Measurements from ENCODE around the gene GET4.
"Not testable (repeated sequence)": the region's sequence is repeated elsewhere in the genome, so short reads cannot be mapped to it uniquely, and the experiment has no call there.

Gene GET4

DNA sequence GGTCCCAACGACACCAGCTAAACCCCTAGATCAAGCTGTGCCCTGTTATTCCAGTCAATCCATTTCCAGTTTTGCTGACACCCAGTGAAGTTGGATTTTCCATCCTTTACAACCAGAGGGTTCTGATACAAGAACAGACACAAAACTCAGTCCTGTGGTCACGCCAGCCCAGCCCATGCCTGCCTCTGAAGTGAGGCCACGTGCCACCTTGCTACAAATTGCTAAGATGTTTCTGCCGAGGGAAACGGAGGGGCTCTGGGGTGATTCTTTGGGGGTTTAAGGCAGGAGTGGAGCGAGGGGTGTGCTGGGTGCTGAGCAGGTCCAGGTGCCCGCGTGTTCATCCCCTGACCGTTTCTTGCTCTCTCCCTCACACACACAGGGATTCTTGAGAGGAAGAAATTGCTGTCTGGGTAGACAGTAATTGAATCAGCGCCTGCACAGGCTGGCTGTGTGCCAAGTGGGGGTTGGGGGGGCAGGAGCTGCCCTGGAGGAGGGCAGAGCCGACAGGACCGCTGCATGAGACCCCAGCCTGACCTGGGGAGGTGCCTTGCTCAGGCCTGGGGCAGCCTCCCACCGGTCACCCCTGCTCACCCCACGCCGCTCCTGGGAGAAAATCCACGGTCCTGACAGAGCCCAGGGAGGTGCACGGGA is 40.1 kb downstream of the GET4 start:
- no peak for DNase-seq (ENCODE audit: low read depth)

DNA sequence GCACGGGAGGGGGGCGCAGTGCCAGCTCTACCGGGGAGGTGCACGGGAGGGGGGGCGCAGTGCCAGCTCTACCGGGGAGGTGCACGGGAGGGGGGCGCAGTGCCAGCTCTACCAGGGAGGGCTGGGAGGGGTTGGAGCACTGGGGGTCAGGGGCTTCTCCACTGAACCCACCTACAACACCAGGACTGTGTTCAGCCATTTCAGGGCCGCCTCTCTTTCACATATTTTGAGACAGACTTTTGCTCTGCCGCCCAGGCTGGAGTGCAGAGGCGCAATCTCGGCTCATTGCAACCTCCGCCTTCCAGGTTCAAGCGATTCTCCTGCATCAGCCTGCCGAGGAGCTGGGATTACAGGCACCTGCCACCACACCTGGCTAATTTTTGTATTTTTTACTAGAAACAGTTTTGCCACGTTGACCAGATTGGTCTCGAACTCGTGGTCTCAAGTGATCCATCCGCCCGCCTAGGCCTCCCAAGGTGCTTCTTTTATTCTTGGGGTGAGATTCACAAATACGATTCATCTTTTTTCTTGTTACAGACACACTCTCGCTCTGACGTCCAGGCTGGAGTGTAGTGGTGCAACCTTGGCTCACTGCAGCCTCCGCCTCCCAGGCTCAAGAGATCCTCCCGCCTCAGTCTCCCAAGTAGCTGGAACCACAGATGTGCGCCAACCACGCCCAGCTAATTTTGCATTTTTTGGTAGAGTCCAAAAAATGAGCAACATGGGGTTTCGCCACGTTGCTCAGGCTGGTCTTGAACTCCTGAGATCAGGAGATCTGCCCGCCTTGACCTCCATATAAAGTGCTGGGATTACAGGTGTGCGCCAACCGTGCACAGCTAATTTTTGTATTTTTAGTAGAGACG is 41.1 kb downstream of the GET4 start:
- DNase-seq (ENCODE audit: low read depth), result no peak

DNA sequence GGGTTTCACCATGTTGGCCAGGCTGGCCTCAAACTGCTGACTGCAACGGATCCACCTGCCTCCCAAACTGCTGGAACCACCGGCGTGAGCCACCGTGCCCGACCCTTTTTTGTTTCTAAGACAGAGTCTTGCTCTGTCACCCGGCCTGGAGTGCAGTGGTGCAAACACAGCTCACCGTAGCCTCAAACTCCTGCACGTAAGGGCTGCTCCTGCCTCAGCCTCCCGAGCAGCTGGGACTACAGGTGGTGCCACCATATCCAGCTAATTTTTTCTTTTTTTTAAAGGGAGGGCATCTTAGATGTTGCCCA is 41.7 kb downstream of the GET4 start:
- DNase-seq (ENCODE audit: low read depth), result no peak

DNA sequence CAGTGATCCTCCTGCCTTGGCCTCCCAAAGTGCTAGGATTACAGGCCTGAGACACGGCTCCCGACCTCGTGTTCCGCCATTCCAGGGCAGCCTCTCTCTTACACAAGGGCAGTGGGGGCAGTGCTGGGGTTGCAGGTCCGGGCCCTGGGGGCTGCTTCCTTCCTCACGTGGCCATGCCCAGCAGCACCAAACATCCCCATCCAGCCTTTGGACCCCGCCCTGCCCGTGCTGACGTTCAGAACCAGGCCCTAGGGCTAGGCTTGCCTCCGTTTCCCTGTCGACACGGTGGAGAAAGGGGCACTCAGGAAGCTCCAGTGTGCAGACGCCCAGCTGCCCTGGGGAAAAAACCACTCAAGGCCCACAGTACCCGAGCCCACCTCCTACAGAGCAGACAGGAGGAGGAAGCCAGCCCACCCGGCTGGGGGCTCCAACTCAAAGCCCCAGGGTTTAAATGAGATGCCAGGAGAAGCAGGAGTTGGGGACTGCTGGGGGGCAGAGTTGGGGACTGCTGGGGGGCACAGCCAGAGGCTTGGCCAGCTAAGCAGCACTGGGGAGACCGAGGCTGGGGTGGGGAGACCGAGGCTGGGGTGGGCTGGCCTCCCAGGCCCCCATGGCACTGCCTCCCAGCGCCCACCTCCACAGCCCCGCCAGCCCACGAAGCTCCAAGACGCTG is 42.2 kb downstream of the GET4 start:
- DNase-seq (ENCODE audit: low read depth), result no peak

DNA sequence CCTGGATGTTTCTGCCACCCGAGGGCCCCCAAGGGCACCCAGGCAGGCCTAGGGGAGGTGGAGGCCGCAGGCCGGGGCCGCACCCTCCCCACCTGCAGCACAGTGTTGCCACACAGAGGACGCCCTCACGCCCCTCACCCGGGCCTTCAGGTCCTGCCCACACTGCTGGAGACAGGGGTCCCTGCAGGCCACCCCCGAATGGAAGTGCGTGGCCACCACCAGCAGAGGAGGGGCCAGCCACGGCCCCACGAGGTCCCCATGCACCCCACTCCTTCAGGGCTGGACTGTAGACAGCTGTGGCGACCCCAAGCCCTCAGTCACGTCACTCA is 42.7 kb downstream of the GET4 start:
- DNase-seq (ENCODE audit: low read depth), result no peak

DNA sequence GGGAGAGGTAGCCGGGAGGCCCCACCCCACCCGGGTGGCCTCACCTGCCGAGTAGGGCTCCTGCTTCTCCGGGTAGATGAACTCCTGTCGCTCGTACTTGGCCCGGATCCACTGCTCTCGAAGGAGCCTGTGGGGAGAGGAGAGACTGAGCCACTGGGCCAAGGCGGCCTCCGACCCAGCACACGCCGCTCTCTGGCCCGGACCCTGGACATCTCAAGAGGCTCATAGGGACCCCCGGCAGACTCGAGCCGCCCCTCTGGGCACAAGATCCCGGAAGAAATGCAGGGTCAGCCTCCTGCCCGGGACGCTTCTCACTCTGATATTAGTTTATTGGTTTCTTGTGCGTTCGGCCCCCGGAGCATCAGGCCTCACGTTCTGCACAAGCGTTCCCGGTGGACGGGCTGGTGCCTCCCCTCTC is 43.6 kb downstream of the GET4 start:
- DNase-seq (ENCODE audit: low read depth), result no peak

DNA sequence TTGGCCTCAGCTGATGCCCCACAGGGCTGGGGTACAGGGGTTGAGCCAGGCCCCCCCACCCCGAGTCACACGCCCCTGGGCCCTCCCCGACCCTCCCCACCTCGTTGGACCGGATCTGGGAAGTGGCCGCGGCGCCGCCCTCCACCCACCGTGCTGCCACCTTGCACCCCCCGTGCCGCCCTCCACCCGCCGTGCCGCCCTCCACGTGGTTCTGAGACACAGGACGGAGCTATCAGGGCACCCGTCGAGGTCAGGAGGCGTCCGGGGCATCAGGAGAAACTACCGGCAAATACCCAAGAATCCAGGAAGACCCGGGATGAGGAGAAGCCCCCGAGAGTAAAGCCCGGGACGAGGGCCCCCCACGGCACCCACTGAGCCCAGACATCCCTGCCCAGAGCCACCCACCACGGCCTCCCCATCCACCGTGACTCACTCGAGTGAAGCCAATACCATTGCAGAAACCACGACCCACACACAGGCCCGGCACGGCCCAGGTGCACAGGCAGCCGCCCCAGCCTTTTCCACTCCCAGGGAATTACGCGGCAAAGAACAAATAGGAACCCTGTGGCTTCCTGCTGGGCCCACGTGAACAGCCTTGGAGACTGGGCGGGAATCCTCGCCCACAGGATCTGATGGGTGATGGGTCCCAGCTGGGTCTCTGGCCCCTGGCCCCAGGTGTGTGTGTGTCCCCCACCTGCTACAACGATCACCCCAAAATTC is 44.2 kb downstream of the GET4 start:
- no peak for DNase-seq (ENCODE audit: low read depth)

DNA sequence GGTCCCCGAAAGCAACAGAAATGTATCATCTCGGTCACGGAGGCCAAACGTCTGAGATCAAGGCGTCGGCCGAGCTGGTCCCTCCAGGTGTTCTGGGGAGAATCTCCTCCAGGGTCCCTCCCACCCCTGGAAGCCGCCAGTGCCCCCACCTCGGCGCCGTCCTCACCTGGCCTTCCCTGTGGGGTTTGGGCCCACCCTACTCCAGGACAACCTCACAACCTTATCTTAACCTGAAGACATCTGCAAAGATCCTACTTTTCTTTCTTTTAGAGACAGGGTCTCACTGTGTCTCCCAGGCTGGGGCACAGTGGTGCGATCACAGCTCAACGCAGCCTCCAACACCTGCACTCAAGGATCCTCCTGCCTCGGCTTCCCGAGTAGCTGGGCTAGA is 44.7 kb downstream of the GET4 start:
- no peak for DNase-seq (ENCODE audit: low read depth)

DNA sequence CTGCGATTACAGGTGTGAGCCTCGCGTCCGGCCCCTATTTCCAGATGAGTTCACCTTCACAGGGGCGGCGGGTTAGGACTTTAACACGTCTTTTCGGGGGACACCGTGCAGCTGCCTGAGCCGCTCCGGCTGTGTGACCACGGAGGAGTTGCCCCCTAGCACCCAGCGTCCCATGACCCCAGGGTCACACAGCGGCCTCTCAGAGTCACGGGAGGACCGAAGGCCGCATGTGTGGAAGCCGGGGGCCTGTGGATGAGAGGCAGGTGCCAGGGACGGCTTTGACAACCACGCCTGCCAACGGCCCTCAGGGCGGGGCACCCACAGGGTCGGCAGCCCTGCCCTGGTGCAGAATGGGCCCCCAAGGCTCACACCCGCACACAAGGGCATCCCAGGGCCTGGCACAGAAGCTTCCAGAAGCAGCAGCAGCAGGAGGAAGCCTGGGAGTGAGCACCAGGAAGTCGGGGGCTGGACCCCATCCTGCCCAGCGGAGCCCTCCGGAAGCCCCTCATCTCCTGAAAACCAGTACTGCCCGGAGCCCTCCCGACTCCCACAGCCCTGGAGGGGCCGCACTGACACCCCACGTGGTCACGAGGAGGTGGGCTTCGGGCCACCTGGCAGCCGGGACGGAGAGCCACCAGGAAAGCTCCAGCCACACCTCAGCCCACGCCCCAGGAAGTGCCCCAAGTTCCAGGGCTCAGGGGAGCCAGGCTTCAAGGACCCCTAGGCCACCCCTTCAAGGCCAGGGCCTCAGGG is 45.4 kb downstream of the GET4 start:
- no peak for DNase-seq (ENCODE audit: low read depth)

DNA sequence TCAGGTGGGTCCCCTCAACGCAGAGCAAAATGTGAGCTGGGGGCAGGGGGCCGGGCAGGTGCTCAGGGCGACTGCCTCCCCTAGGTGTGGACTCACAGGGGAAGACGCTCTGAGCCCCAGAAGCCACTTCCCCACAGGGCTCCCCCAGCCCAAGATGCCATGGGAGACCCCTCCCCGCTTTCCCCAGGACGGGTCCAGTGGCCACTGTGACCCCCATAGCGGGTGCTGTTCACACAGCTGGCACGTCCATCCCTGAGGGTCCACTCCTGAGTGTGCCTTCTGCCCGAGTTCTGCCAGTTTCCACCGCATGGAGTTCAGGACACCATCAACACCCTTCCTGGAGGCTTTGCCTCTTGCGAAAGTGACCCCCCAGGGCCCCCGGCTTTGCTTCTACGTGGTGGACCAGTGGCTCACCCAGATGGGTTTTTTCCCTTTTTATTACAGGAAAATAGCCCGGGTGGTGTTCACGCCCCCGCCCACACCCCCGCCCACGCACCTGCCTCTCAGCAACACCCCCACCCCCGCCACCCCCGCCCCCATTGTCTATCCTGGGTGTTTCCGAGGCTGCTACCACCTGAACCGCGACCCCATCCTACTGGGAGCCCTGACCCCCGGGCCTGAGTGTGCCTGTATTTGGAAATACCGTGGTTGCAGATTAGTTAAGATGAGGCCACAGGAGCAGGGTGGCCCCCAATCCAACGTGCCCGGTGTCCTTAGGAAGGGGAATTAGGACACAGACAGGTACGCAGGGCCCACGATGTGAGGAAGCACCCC is 46.2 kb downstream of the GET4 start:
- no peak for DNase-seq (ENCODE audit: low read depth)

DNA sequence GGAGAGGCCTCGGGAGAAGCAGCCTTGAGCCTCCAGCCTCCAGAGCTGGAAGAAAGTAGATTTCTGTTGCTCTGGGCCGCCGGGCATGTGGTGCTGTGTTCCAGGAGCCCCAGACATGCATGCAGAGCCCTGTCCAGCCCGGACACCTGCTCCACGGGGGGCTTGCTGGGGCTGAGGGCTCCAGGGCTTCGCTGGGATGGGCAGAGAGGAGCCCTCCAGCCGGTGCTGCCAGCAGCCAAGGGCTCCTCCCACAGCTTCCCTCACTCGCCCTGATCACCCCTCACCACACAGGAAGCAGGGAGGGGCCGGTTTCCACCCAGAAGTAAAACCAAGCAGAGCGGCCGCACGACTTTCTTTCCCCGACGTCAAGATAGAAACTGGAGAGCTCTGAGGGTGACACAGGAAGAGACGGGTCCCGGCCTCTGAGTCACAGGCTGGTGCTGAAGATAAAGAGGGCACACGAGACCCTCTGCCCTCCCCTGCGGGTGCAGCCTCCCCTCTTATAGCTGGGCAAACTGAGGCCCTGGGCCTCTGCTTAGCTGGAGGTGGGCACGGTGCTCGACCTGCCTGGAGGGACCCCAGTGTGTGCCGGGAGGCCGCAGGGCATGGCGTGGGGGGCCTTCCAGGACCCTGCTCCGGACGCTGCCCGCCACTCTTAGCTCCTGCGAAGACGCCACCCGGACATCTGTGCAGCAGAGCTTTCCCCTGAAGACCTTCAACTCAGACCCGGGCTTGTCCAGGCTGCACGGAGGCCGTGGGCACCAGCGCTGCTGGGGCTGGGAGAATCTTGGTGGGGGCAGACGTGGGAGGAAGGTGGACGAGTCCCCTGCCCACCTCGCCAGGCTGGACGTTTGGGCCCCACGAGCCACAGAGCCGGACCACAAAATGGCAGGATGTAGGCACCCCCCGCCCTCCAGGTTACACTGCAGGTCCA is 47.0 kb downstream of the GET4 start:
- no peak for DNase-seq (ENCODE audit: low read depth)

DNA sequence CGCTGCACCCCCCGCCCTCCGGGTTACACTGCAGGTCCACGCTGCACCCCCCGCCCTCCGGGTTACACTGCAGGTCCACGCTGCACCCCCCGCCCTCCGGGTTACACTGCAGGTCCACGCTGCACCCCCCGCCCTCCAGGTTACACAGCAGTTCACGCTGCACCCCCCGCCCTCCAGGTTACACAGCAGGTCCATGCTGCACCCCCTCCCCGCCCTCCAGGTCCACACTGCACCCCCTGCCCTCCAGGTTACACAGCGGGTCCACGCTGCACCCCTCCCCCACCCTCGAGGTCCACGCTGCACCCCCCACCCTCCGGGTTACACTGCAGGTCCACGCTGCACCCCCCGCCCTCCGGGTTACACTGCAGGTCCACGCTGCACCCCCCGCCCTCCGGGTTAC is 47.7 kb downstream of the GET4 start:
- not testable (repeated sequence) for DNase-seq (ENCODE audit: low read depth)

DNA sequence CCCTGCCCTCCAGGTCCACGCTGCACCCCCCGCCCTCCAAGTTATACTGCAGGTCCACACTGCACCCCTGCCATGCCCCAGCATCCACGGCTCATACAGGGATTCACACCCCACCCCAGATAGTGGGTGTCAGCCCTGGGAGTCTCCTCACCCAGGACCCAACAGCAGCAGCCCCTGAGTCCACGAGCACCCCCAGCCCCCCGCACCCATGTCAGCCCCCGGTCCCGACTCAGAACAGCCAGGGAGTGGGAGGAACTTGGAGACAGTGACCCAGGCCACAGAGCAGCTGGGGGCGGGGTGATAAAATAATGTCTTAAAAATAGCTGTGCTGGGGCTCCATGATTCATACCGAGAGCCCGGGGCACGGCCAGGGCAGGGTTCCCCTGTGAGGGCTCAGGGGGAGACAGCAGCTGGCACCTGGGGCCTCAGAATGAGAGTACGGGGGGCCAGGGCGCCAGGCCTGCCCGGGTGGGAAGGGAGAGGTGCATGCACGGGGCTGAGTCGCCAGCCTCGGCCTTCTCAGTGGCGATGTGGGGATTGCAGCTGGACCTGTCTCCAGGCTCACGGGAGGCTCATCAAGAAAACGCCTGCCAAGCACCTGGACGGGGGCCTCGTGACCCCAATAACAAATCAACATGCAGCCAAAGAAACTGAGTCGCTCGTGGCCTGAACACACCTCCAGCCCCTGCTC is 48.3 kb downstream of the GET4 start:
- DNase-seq (ENCODE audit: low read depth), result no peak

DNA sequence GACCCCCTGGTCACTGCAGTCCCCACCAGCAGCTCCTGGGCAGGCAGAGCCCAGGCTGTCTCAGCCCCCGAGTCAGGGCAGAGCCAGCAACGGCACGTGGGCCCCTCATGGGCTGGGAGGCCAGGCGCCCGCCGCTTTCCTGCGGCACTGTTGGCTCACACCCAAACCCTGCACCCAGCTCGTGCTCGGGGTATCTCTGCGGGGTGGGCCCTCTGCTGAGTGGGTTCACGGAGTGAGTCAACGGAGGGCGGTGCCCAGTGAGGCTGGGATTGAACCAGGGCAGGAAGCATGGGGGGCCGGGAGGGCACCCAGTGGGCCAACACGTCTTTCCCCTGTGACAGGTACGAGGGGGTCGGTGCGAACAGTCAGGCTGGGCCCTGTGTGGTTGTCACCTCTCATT is 49.2 kb downstream of the GET4 start:
- DNase-seq (ENCODE audit: low read depth), result no peak

DNA sequence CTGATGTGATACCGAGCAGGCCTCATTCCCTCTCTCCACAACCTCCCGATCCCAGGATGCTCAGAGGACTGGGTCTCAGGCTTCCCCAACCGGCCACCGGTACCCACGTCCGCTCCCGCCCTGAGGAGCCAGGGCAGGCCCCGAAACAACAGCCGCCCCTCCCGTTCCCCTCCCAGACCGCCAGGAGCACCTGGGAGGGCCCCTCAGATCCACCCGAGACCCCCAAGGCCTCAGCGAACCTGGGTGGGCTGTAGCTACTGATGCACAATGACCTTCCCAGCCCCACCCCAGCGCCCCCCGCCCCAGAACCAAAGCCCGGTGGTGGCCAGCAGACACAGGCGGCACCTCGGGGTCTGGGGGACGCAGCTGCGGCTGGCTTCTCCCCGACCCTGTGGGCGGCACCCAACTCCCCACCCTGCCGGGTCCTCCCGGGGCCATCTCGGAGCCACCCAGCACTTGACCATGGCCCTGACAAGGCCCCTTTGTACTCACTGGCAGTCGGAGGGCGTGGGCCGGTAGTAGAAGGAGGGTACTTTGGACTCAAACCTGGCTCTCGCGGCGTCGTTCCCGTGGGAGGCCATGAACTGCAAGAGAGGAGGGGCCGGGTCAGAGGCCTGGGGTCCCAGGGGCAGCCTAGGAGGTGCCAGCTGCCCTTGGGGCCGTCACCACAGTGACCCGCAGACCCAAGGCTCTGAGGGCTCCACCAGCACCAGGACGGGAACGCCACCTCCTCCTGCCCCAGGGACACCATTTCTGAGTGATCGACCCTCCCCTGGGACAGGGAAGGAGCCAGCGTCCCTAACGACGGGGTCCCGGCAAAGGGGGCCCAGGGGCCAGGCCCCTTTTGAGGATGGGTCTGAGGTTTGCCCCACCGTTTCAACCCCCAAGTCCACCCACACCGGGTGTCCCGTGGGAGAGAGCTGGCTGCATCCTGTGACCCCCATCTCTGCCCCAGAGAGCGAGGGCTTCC is 50.0 kb downstream of the GET4 start:
- DNase-seq (ENCODE audit: low read depth), result no peak

DNA sequence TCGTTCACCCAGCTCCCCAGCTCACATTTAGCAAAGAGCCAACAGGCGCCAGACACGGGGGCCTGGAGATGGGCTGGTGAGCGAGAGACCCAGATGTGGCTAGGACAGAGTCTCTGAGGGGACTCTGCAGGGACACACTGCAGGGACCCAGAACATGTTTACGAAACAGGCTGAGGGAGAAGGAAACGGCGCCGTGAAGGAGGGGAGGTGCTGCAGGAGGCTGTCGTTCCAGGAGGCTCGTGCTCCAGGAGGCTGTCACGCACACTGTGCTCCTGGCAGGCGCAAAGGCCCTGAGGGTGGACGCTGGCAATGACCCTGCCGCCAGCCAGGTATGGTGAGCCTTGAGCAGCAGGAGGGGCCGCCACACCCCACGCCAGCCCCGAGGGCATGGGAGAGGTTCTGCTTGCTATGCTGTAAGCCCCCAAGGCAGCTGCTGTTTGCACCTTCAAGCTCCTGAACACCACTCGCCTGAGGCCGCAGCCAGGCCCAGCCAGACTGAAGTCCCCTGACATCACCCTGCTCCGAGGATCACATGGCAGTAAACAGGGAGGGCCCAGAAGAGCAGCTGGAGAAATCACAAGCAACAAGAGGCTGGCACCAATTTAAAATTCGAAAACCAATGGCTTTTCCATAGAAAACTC is 50.8 kb downstream of the GET4 start:
- DNase-seq (ENCODE audit: low read depth), result no peak

DNA sequence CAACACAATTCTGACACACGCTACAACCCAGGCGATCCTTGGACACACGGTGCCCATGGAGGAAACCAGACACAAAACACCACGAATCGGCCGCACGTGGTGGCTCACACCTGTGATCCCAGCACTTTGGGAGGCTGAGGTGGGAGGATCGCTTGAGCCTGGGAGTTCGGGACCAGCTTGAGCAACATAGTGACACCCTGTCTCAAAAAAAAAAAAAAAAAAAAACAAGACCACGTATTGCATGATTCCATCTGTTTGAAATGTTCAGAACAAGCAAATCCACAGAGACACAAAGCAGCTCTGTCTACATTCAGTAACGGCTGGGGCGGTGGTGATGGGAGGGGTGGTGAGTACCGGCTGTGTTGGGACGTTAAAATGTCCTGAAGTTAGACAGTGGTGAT is 53.0 kb downstream of the GET4 start:
- DNase-seq (ENCODE audit: low read depth), result no peak
